Smooth muscle cell of the coronary artery (primary cell): ENCODE measurements around the gene PDE6D. TPM values are rescaled to one million over a fixed set of nuclear protein-coding genes. Genes with fewer than 3 reads are reported as not detected.

Experiments used
- total RNA-seq: library from RNA; depleted of rRNA; stranded (reverse); fragments of >200 nt; gene quantifications from 2 replicates; pipeline ENCODE4 v1.2.3, GENCODE V29; 2014; ENCODE audit warnings: low replicate concordance

The PDE6D gene
- total RNA-seq, result 5.0 and 13.1 TPM in 2 replicates

DNA sequence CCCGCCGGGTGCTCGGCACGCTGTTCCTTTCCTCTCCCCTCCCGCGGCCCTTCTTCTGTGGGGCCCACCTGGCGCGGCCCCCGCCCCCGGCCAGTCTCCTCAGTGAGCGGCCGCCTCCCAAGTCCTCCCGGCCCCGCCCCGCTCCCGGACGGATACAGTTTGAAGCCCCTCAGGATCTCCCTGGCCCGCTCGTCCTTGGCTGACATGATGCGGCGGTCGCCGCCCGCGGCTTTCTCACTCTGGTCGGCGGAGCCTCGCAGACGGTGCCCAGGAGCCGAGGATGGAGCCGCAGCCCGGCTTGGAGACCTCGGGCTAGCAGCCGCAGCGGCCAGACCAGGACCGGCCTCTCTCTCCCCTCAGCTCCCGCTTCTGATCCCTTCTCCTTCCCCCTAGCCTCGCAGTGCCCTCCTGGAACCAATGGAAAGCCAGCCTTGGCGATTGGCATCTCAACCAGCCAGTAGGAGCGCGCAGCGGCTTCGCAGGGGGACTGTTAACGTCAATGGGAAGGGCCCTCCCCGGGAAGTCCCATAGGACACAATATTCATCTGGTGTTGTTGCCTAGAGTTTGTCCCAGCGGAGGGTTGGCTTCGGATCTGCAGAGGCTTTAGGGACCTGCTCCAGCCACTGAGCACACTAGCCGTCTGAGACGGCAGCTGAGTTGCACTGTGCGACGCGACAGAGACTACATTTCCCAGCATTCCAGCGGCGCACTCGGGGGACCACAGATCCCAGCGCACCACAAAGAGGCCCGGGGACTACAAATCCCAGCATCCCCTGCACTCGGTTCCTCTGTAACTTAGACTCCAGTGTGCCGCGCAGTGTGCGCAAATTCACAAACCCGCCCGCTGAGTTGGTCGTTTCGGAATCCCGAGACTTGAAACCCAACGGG is at the start of gene PDE6D:
Gene PDE6D, minus strand, starts transcription at position 374 of the 889 bp plus-strand sequence. Its CDS starts 168 bp downstream, at position 206.

DNA sequence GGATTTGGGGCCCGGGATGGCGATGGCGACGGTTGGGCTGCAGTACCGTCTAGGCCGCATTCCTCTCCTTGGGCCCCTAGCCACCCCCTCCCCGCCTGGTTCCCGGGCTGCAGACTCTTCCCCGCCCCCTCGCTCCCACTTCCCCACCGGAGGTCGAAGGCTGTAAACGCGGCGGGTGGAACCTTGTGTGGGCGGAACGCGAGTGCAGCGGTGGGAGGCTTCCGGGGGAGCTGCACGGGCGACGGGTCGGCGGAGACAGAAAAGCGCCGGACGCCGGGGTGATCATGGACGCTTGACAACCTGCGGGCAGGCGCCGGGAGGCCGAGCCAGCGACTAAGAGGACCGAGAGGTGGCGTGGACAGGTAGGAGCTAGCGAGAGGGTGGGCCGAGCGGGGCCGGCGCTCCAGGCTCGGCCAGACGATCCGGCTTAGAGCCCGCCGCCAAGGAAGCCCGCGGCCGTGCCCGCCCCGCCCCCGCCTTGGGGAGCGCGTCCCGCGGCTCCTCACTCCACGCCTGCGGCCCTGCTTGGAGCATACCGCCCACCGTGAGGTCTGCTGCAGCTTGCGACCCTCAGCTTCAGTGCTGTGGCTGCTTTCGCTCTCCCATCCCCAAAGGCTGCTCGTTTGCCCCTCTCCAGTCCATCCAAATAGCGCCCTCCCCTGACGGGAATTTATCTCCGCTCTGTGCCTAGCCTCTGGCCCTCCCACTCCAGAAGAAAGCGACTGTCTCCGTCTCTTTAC is 5.3 kb upstream of the PDE6D start, which contains the start of gene COPS7B:
Gene COPS7B, plus strand, starts transcription at position 269 of the 740 bp plus-strand sequence. CDS start 2,126 bp downstream, outside the sequence.

DNA sequence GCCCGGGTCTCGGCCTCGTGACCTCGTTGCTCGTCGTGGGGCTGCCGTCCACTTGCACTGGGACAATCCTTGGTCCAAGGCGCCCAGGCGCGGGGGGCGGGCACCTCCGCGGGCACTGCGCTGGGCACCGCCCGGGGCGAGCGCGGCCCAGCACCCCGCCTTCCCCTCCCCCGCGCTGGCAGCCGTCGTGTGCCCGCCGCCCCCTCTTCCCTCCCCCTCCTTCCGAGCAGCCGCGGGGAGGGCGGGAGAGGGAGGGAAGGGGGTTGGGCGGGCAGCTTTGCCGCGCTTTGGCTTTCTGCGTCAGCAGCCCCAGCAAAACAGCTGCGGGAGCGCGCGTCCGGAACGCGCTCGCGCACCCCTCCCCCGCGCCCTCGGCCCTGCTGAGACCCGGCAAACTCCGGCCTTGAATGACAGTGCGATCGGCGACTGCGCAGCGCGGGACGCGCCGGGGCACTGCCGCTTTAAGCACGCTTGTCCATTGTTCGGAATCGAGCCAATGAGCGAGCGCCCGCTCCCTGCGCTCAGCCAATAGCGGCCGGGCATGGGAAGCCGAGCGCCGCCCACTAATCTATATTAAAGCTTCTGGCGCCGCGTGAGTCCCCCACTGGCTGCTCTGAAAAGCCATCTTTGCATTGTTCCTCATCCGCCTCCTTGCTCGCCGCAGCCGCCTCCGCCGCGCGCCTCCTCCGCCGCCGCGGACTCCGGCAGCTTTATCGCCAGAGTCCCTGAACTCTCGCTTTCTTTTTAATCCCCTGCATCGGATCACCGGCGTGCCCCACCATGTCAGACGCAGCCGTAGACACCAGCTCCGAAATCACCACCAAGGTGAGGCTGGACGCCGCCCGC is 72.9 kb downstream of the PDE6D start, which contains the start of gene PTMA:
Gene PTMA, plus strand, starts transcription at position 599 of the 846 bp plus-strand sequence. Its CDS starts 182 bp downstream, at position 781.

Other genes with a start within 250 kb of the PDE6D start
- not detected in 2 replicates for gene TEX44, start 188.4 kb downstream of the PDE6D start, total RNA-seq
- 615 and 1,560 TPM in 2 replicates for gene PTMA, start 72.8 kb downstream of the PDE6D start, total RNA-seq
- 11.7 and 14.4 TPM in 2 replicates for gene COPS7B, start 5.2 kb upstream of the PDE6D start, total RNA-seq
- not detected in 2 replicates for gene NPPC, start 145.1 kb upstream of the PDE6D start, total RNA-seq
- 9.6 and 15.3 TPM in 2 replicates for gene DIS3L2, start 180.4 kb upstream of the PDE6D start, total RNA-seq